WTC11 (cell line): Measurements from ENCODE around the gene TLE4.

Experiments
- CREB1 ChIP-seq: sonication (generic); formaldehyde crosslinking; IDR thresholded peaks from 2 replicates; pipeline ENCODE4 v1.8.0; 2023; ENCODE audit warnings: mild to moderate bottlenecking, missing genetic modification reagents
- CTCF ChIP-seq: fragments of 200-600 bp; IDR thresholded peaks from 2 replicates; pipeline ENCODE4 v1.8.0; 2022; ENCODE audit warnings: antibody characterized with exemption
- HMGXB4 ChIP-seq: sonication (generic); formaldehyde crosslinking; IDR thresholded peaks from 2 replicates; pipeline ENCODE4 v1.8.1; 2023; ENCODE audit warnings: mild to moderate bottlenecking, moderate library complexity, missing genetic modification reagents
- JUN ChIP-seq: sonication (generic); formaldehyde crosslinking; IDR thresholded peaks from 2 replicates; pipeline ENCODE4 v1.8.0; 2023; ENCODE audit warnings: mild to moderate bottlenecking, missing genetic modification reagents
- MAX ChIP-seq: sonication (generic); formaldehyde crosslinking; IDR thresholded peaks from 2 replicates; pipeline ENCODE4 v1.8.0; 2022; ENCODE audit warnings: mild to moderate bottlenecking, missing genetic modification reagents

- no peak for TF ChIP-seq CREB1 (CRISPR knock-in tag)
- TF ChIP-seq CTCF, result no peak
- TF ChIP-seq HMGXB4 (CRISPR knock-in tag), result no peak
- TF ChIP-seq JUN (CRISPR knock-in tag), result no peak
- no peak for TF ChIP-seq MAX (CRISPR knock-in tag)
These were observed 44.2 kb downstream of the TLE4 start for GRCh38 chr9:79616013-79616412.
